Effector CD4-positive, alpha-beta T cell (primary cell): ENCODE data around the gene PCBD2.
"Not testable (repeated sequence)": the region's sequence is repeated elsewhere in the genome, so short reads cannot be mapped to it uniquely, and the experiment has no call there.

Experiments
- DNase-seq: peaks from one replicate; pipeline ENCODE4 v3.0.0-alpha.2; 2020

PCBD2 gene

GRCh38 chr5:134906811-134907210, 1.9 kb downstream of the PCBD2 start:
- no peak for DNase-seq

GRCh38 chr5:134910752-134911151, 5.8 kb downstream of the PCBD2 start:
- DNase-seq: not testable (repeated sequence)

GRCh38 chr5:134911285-134912206, 6.6 kb downstream of the PCBD2 start:
- DNase-seq: no peak

GRCh38 chr5:134913254-134913653, 8.3 kb downstream of the PCBD2 start:
- DNase-seq: no peak

GRCh38 chr5:134913795-134914194, 8.9 kb downstream of the PCBD2 start:
- no peak for DNase-seq

- no peak for DNase-seq
These were observed 12.3 kb downstream of the PCBD2 start for GRCh38 chr5:134917070-134917815.

GRCh38 chr5:134918861-134919260, 13.9 kb downstream of the PCBD2 start:
- no peak for DNase-seq

- DNase-seq: no peak
These were observed 16.1 kb downstream of the PCBD2 start for GRCh38 chr5:134920848-134921575.

- DNase-seq: no peak
These were observed 27.6 kb downstream of the PCBD2 start for GRCh38 chr5:134932508-134932907.

- no peak for DNase-seq
These were observed 29.3 kb downstream of the PCBD2 start for GRCh38 chr5:134934202-134934601.

GRCh38 chr5:134935711-134936602, 31.0 kb downstream of the PCBD2 start:
- no peak for DNase-seq

- DNase-seq: no peak
These were observed 32.6 kb downstream of the PCBD2 start for GRCh38 chr5:134937526-134937925.

GRCh38 chr5:134938030-134938429, 33.1 kb downstream of the PCBD2 start:
- no peak for DNase-seq

- no peak for DNase-seq
These were observed 34.6 kb downstream of the PCBD2 start for GRCh38 chr5:134939500-134939899.

- DNase-seq: no peak
These were observed 38.6 kb downstream of the PCBD2 start for GRCh38 chr5:134943547-134943946.

GRCh38 chr5:134944630-134945029, 39.7 kb downstream of the PCBD2 start:
- DNase-seq: no peak

GRCh38 chr5:134945041-134945440, 40.1 kb downstream of the PCBD2 start:
- DNase-seq: no peak

- DNase-seq: no peak
These were observed 44.0 kb downstream of the PCBD2 start for GRCh38 chr5:134948911-134949310.

- no peak for DNase-seq
These were observed 44.4 kb downstream of the PCBD2 start for GRCh38 chr5:134949316-134949715.

GRCh38 chr5:134957920-134958608, 53.1 kb downstream of the PCBD2 start:
- no peak for DNase-seq

- no peak for DNase-seq
These were observed 53.8 kb downstream of the PCBD2 start for GRCh38 chr5:134958755-134959154.

GRCh38 chr5:134963098-134963497, 58.2 kb downstream of the PCBD2 start:
- no peak for DNase-seq
